CD4-positive, alpha-beta T cell treated with Interferon gamma for 1 hour (primary cell): ENCODE results near the gene PCNX2.

ENCODE experiments used
- DNase-seq: peaks from one replicate; pipeline ENCODE4 v3.0.0-alpha.2; 2020

PCNX2 gene

GRCh38 chr1:233255145-233255544 is 40.4 kb downstream of the PCNX2 start:
- no peak for DNase-seq

- no peak for DNase-seq
Observed at GRCh38 chr1:233253832-233254331, 41.6 kb downstream of the PCNX2 start.

DNA sequence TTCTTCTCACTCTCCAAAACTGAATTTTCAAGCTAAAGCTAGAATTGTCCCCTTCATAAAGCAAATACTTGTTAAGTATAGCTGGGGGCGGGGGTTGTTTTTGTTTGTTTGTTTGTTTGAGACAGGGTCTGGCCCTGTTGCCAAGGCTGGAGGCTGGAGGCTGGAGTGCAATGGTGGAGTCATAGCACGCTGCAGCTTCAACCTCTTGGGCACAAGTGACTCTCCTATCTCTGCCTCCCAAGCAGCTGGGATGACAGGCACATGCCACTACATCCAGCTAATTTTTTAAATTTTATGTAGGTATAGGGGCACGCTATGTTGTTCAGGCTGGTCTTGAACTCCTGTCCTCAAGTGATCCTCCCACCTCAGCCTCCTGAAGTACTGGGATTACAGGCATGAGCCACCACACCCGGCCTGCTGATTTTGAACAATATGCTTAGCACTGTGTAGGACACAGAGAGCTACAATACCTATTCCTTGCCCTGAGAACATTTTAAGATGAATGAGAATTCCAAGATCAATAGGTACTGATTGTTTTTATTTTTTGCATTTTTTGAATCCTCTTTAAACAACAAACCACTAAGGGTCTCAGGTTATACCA is 42.2 kb downstream of the PCNX2 start:
- no peak for DNase-seq

GRCh38 chr1:233252441-233252840 is 43.1 kb downstream of the PCNX2 start:
- no peak for DNase-seq

GRCh38 chr1:233251201-233251720 is 44.3 kb downstream of the PCNX2 start:
- no peak for DNase-seq

- DNase-seq, result no peak
Observed at GRCh38 chr1:233248014-233248413, 47.5 kb downstream of the PCNX2 start.

- no peak for DNase-seq
Observed at GRCh38 chr1:233246965-233247364, 48.6 kb downstream of the PCNX2 start.

GRCh38 chr1:233245191-233245765 is 50.2 kb downstream of the PCNX2 start:
- DNase-seq, result no peak

- DNase-seq, result no peak
Observed at GRCh38 chr1:233244183-233244582, 51.3 kb downstream of the PCNX2 start.

DNA sequence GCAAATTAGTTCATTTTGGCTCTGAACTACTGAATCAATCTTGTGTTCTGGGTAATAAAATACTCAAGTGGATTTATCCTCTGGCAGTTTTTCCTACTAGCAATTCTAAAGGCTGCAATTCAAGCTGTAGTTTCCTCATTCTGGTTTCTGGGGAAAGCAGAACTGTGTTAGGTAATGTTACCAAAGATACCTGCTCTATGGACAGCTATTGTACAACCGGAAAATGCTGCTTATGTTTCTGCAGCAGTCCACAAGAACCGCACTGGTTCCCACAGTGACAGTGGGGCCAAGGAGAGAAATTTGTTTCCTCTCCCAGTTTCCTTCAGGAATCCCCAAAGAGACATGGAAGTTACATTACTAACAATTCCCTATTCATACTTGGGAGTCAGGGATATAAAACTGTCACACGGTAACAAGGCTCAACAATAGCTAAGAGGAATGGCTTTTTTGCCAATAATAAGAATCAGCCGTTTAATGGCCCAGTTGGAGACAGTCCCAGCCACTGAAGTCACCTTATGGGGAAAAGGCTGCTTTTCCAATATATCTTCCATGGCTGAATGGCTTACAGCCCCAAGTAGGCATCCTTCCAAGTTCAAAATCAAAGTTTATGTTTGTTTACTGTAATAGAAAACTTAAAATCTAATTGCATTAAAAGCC is 52.6 kb downstream of the PCNX2 start:
- no peak for DNase-seq

DNA sequence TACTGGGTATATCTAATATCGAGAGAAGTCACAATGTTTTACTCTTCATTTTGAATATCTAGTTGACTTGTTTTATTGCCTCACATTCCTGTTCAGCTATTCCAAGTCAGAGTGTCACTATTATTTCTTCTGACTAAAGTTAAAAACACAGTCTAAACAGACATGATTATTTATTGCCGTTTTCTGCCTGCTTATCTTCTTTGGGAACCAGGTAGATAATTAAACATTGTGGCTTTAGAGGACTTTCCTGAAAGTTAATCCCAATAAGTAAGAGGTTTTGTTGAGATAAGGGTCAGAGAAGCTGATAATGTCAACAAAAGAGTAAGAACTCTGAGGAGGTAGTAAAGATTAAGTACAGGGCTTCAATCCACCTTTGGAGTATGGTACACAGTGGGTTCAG is 53.8 kb downstream of the PCNX2 start:
- no peak for DNase-seq

- peak; percentile 21 for DNase-seq
Observed at GRCh38 chr1:233240829-233241682, 54.5 kb downstream of the PCNX2 start.

DNA sequence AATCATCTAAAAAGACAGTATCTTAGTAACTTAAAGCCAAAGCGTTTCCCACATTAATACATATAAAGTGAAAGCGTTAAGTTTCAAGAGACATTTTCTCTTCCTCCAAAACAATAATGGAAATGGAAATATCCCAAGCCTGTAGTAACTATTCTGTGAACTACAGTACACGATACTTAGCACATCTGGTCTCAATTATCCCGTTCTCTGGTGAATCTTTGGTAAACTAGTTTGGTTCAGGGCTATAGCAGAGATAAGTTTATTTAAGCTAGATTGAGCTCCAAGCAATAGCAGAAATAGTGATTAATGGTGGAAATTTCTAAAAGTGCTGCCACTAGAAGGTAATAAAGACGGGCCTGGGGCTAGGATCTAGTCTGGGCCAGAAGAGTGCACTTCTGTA is 55.2 kb downstream of the PCNX2 start:
- DNase-seq, result no peak

- no peak for DNase-seq
Observed at GRCh38 chr1:233238884-233239431, 56.6 kb downstream of the PCNX2 start.

GRCh38 chr1:233237647-233238046 is 57.9 kb downstream of the PCNX2 start:
- DNase-seq, result no peak

- no peak for DNase-seq
Observed at GRCh38 chr1:233233508-233234040, 62.0 kb downstream of the PCNX2 start.

- DNase-seq, result no peak
Observed at GRCh38 chr1:233230011-233230410, 65.5 kb downstream of the PCNX2 start.

GRCh38 chr1:233229288-233229687 is 66.2 kb downstream of the PCNX2 start:
- DNase-seq, result no peak

DNA sequence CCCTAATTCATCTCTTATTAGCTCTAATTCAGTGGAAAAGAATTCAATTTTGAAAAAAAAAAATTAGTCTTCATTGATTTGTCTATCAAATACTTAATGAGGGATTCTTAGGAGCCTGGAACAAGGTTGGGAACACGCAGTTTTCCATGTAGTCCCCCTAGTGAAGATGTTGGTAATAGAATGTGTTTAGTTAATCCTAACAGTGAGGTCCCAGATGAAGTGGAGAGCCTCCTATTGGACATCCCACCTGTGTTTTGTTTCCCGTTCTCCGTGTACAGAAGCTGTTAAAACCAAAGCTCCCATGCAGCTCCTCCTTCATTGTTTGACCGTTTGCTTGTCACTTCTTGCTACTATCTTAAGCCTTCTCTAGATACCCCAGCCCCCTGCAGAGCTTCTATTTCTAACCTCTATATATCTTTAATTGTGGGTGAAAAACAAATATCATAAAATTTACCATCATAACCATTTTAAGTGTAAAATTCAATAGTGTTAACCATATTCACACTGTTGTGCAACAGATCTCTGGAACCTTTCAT is 67.5 kb downstream of the PCNX2 start:
- DNase-seq, result no peak

DNA sequence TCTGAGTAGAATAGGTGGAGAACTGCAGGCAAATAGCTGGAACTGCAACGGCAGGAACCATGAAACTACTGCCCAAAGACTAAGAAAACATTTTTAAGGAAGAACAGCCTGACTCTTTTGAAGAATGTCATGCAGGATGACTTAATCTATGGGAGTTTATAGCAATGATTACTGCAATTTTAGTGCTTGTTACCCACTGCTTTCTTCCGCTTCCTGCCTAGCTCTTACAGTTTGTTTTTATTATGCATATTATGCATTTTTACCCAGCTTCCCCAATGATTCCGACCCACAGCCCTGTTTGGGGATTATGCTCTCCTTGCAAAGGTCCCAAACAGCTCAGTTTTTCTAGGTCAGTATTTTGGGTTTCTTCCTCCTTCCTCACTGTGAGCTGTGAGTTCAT is 71.2 kb downstream of the PCNX2 start:
- no peak for DNase-seq

- no peak for DNase-seq
Observed at GRCh38 chr1:233217832-233218231, 77.7 kb downstream of the PCNX2 start.

DNA sequence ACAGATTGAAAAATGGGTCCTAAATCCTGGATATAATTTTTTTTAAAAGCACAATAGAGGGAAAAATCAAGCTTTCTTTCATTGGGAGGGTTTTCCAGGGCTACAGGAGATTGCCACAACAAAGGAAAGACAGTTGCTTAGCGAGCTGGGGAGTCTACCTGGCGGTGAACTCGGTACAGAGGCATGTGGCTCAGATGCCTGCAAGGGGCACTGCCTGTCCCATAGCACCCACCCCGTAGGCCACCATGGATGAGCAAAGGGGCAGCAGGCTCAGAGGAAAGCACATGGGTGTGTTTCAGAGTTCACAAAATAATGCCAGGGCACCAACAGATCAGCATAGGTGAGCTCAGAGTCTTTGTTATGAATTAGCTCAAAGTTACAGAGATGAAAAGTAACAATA is 79.5 kb downstream of the PCNX2 start:
- DNase-seq, result no peak
